ENCODE results near the gene BRMS1.

BRMS1 gene

DNA sequence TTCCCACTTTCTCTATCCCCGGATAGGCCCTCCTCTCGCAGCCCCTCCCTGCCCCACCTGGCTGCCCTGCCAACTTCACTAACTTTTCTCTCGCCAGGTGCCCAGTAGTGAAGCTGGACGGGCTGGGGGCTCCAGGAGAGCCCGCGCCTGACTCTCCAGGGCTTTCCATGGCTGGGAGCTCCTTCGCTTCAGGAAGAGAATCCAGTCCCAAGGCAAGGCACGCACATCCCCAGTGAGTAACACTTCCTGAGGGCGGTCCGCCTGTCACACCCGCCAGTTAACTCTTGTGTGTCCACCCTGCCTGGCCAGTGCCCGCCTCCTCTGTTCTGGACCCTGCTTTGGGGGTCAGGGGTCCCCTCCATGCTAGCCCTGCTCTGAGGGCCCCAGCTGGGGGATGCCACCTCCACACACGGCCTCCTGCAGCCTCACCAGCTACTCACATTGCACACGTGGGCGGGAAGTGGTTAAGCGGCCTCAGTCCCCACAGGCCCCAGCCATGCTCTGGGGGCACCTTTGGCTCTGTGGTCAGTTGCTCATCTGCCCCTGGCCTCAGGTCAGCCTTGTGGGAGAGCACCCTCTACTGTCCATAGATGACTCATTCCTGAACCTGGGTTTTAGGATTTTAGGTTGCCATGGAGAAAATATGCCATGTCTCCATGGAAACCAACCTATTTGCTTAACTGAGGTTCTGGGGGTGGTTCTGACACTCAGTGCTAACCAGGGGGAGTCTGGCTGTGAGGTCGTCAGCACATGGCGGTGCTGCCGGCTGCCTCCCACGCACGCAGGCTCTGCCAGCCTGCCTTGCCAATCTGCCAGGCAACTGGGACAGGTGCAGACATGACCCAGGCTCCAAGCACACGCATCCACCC, 8.4 kb downstream of the BRMS1 start, which contains the start of gene RIN1:
Gene RIN1, minus strand, starts transcription at position 201 of the 869 bp plus-strand sequence. Its CDS starts 32 bp downstream, at position 169.
- DNase-seq, result no peak

- no peak for DNase-seq
Measured at GRCh38 chr11:66335531-66336233, 9.2 kb downstream of the BRMS1 start.

- DNase-seq, result no peak
Measured at GRCh38 chr11:66334605-66335442, 10.1 kb downstream of the BRMS1 start.

DNA sequence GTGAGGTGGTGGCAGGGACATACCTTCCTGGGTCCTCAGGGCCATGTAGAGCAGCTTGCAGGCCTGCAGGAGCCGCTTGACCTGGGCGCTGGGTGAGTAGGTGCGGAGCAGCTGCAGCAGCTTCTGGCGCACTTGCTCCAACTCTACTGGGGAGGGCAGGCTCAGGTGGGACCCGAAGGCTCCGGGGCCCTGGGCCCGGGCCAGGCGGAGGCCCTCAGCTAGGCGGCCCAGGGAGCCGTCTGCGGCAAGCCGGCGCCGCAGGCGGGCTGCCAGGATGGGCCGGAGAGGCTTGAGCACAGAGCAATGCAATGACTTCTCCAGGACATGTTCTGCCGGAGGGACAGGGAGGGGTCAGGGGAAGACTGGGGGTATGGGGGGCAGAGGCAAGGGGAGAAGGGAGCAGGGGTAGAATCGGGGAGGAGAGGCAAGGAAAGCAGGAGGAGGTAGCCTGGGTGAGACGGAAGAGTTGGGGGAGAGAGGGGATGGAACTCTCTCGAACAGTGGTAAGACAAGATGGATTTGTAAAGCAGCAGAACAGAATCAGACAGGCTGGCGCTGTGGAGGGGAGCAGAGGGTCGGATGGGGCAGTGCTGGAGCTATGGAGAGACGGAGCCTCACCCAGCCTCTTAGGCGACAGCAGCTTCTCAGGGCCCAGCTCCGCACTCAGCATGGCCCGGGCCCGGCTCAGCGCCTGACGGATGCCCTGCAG, 10.9 kb downstream of the BRMS1 start:
- DNase-seq, result no peak

- DNase-seq, result no peak
Measured at GRCh38 chr11:66333220-66333877, 11.6 kb downstream of the BRMS1 start.

DNA sequence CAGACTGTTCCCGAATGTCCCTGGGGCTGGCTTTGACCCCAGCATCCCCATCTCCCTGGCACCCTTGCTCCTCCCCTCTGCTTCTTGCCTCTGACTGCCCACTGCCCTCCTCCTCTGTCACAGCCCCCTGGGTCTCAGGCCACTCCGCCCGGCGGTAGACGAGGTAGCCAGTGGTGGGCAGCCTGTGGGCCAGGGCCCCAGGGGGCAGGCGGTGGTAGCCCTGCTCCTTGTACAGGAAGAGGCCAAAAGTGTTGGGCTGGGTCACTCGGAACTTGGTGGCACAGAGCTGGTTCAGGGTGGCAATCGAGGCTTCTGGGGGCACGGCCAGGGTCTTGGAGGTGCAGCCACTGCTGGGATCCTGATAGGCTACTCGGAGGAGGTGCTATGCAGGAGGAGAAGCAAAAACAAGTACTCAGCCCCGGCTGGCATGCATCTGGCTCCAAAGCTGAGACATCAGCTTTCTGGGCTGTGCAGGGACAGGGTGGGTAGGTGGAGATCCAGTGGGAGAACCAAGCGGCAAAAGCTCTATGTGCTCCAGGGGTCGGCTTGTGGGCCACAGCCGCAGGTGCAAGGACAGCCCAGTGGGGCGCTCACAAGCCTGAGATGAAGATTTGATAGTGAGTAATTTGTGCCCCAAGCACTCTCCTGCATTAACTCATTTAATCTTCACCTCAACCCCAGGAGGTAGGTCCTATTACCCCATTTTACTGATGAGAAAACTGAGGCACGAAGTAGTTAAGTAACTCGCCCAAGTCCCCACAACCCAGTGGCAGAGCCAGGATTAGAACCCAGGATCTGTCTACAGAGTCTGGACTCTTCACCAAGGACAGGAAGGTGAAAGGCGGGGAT, 12.3 kb downstream of the BRMS1 start:
- DNase-seq, result no peak

DNA sequence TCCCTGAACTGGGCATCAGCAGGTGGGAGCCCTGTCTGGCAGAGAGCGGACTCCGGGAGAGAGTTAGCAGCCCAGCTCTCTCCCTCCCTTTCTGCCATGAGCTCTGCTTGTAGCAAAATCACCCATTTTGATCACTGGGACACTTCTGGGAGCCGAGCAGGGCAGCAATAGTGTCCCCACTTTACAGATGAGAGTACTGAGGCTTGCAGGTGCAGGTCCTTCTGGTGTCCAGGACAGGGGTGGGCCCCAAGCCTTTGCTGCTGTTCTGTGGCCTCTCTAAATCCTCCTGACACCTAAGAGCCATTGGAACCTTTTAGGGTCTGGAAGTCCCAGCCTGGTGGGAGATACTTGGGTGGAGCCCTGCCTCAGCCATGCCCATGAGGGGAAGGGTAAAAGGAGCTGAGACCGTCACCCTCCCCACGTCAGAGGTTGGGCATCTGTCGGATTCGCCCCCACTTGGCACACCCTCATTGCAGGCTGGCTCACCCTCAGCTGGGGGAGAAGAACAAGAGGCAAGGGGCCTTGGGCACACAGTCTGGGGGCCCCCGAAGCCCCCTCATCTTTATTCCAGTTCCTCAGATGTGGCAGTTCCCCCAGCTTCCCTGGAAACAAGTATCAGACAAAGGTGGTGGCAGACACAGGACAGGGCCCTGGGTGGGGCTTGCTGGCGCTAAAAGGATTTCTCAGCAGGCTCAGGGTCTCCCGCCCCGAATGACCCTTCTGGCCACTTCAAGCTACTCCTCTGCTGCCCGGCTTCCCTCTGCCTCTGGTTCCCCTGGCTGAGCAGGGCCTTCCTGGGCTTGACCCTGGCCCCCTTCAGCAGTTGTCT, 13.1 kb downstream of the BRMS1 start:
- DNase-seq, result no peak

GRCh38 chr11:66330931-66331330, 14.0 kb downstream of the BRMS1 start:
- DNase-seq, result no peak

DNA sequence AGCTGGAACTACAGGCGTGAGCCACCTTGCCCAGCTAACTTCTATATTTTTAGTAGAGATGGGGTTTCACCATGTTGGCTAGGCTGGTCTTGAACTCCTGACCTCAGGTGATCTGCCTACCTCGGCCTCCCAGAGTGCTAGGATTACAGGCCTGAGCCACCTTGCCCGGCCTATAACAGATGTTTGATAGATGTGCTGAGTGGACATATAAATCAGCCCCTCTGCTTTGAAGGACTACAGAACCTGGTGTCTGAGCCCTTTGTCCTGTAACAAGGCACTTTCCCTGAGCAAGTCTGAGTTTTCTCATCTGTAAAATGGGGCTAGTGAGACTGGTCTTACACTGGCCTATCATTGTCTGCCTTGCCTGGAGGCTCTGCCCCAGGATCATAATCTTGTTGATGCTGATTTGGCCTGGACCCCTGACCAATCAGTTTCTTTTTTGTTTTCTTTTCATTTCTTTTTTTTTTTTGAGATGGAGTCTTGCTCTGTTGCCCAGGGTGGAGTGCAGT, 15.7 kb downstream of the BRMS1 start:
- DNase-seq, result no peak

DNA sequence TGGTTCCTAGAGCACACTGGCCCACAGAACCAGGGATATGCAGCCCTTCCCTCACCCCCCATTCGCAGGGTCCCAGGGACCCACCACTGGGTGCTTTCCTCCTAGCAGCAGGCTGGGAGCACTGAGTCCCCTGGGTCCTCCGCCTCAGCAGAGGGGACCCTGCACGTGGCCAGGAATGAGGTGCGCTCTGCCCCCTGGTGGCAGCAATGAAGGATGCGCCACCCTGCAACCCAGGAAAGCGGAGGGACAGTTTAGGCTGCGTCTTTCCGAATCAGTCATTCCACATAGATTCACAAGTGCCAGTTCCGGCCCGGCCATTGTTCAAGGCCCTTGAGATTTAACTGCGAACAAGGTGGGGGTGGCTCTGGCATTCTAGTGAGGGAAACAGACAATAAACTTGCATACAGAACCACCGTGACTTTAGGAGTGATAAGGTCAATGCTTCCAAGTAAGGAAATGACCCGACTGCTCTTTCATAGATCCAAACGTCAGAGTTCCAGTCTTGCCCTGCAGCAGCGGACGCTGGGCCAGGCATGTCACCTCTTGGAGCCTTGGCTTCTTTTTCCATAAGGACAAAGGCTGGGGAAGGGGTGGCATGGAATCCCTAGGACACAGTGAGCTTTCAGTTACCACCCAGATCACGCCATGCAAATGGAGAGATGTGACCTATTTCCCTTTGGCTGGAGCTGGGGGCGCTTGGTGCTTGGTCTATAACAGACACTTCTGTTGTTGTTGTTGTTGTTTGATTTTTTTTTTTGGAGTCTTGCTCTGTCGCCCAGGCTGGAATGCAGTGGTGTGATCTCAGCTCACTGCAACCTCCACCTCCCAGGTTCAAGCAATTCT, 16.4 kb downstream of the BRMS1 start:
- no peak for DNase-seq

- DNase-seq, result no peak
Measured at GRCh38 chr11:66328031-66328301, 16.9 kb downstream of the BRMS1 start.

DNA sequence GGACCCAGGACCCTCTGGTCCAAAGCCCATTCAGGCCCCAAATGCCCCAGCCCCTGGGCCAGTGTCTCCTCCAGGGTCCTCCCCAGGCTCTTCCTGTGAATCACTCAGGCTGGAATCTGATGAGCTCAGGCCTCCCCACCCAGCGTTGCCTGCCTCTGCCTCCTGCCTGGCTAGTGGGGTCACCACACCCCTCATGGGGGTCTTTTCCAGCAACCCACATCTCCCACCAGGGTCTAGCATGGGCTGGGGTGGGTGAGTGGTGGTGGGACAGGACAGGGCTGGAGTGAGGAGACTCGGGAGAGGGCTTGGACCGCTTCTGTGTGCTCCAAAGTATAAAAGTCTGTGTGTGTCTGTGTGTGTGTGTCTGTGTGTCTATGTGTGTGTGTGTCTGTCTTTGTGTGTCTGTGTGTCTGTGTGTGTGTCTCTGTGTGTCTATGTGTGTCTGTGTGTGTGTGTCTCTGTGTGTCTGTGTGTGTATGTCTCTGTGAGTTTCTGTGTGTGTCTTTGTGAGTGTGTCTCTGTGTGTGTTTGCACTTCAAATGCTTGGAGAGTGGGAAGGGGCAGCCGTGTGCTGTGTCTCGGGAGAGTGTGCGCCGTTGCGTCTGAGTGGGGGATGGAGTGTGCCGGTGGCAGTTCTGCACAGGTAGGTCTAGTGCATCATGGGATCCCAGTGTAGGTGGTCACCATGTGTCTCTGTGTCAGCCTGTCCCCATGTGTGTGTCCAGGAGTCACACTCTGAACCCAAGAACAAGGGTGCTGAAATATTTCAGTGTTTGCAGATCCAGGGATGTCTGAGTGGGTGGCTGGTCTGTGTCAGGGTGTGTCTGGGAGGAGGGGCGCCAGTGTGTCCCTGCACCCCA, 17.5 kb downstream of the BRMS1 start:
- DNase-seq, result no peak

DNA sequence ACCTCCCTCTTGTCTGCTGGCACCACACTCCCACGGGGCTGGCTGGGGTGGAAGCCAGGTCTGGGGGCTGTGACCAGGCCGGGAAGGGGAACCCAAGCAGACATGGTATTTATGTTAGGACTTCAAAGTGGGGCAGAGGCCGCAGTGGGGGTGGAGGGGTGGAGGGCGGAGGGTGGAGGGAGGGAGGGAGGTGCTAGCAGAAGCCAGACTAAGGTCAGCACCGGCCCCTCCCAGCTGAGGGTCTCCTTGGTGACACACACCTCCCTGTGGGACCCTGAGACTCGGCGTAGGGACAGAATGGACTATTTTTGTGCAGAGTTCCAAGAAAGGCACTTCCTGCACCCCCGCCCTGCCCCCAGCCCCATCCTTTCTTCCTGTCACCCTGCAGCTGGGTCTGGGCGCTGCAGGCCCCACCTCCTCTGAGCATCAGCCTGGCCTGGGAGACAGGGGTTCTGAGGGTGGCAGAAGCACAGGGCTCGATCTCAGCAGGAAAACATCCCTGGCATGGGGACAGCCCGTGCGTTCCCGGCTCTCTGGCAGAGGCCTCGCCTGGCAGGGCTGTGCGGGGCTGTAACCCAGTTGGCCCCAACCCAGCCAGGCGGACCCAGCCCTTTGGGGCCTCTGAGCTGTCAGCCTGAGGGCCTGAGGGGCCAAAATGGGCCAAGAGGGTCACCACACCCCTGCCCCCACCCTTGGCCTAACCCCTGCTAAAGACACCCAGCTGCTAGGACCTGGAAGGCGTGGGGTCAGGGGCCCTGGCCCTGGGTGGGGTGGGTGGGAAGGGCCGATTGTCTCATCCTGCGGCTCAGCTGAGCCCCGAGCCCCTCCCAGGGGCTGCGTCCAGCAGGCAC, 18.4 kb downstream of the BRMS1 start:
- no peak for DNase-seq

GRCh38 chr11:66325263-66325671, 19.6 kb downstream of the BRMS1 start:
- no peak for DNase-seq

DNA sequence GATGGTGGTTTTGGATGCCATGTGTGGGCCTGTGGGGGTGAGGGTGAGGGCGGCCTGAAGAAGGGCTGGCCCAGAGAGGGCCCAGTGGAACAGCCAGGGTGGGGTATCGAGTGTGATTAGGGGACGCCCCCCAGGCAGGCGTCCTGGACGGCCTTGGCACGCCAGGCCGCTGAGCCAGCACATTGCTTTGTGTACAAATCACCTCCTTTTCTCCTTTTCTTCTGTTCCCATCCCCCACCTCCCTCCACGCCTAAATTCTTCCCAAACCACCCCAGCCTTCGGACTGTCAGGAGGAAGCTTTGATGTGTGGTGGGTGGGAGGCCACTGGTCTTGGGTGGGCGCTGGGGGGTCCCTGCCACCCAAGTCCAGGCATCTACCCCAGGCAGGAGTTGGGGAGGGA, 20.2 kb downstream of the BRMS1 start:
- DNase-seq, result no peak

DNA sequence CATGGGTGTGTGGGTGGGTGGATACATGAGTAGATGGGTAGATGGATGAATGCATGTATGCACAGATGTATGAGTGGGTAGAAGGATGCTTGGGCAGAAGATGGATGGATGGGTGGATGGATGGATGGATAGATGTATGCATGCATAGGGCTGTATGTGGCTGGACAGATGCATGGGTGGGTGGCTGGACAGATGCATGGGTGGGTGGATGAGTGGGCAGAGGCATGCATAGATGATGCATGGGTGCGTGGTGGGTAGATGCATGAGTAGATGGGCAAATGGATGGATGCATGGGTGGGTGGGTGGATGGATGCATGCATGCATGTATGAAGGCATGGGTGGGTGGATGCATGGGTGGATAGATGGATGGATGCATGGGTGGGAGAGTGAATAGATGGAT, 21.2 kb downstream of the BRMS1 start:
- no peak for DNase-seq

DNA sequence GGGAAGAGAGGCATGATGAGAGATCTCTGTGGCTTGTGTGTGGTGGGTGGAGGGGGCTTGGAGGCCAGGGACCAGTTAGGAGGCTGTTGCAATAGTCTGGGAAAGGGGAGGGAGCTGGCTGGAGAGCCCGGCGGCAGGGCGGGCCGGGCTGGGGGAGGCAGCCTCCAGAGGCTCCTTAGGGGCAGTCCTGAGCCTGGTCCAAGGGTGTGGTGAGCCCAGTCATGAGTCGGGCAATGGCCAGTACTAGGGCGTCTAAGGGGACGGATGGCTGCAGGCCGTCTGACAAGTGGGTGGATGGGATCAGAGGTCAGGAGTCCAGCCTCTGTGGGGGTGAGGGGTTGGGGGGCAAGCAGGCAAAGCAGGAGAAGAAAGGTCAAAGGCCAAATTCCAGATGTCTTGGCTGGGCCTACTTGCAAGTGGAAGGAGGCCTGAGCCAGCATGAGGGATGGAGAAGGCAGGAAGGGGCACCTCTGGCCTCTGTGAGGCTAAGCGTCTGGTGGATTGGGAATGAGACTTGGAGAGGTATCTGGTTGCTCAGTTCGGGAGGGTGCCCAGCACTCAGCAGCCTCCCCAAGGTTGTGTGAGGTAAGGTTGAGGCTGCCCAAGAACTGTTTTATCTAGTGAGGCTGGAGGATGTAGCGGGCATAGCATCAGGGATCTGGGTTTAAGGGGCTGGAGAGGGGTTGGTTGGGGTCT, 22.0 kb downstream of the BRMS1 start:
- no peak for DNase-seq
